ENCODE results near the gene KLHL15.
A peak's percentile ranks its signal among the peaks of the same experiment; 100 is the strongest.
"Not testable (repeated sequence)": the region's sequence is repeated elsewhere in the genome, so short reads cannot be mapped to it uniquely, and the experiment has no call there.

The KLHL15 gene

DNA sequence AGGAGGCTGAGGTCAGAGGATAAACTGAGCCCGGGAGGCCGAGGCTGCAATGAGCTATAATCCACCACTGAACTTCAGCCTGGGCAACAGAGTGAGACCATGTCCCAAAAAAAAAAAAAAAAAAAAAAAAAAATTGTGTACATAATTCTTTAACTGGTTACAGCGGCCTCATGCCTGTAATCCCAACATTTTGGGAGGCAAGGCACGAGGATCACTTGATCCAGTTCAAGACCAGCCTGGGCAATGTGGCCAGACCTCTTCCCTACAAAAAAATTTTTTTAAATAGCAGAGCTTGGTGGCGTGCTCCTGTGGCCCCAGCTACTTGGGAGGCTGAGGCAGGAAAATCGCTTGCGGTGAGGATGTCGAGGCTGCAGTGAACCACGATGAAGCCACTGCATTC lies 9.3 kb downstream of the KLHL15 start:
- DNase-seq: no peak

- peak in 2 of 56 donors; percentile 7 to 8 for DNase-seq
Observed at GRCh38 chrX:24014388-24015018, 12.5 kb downstream of the KLHL15 start.

GRCh38 chrX:24012266-24012665 lies 14.7 kb downstream of the KLHL15 start:
- no peak for DNase-seq

- DNase-seq: no peak
Observed at GRCh38 chrX:24005867-24006266, 21.1 kb downstream of the KLHL15 start.

- no peak for DNase-seq
Observed at GRCh38 chrX:24005028-24005427, 22.0 kb downstream of the KLHL15 start.

DNA sequence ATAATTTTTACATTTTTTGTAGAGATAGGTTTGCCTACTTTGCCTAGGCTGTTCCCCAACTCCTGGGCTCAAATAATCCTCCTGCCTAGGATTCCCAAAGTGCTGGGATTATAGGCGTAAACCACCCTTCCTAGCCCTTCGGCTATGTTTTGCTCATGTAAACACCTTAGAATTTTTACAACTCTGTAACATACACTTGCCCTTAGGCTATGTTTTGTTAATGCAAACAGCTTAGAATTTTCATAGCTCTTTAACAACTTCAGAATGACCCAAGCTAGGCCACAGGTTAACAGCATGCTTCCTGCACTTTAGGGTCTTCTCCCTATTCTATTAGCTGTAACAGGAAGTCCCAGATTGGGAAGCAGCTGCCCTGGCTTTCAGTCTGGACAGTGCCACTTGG lies 24.2 kb downstream of the KLHL15 start:
- no peak for DNase-seq

DNA sequence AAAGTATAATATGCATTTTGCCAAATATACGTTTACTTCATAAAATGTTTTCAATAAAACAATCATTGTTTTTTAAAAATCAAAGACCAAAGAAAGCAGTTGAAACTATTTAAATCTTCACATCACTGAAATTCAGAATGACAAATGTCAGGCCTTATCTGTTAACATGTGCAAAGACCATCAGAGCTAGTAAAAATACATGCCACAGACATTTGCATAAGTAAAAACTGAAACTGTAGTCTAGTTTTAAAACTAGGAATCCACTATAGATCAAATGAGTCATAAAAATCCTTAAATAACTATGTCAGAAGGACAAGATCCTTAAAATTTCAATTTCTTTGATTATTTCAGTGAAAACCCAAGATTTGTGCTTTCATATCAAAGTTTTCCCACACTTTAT lies 24.8 kb downstream of the KLHL15 start:
- DNase-seq: no peak

DNA sequence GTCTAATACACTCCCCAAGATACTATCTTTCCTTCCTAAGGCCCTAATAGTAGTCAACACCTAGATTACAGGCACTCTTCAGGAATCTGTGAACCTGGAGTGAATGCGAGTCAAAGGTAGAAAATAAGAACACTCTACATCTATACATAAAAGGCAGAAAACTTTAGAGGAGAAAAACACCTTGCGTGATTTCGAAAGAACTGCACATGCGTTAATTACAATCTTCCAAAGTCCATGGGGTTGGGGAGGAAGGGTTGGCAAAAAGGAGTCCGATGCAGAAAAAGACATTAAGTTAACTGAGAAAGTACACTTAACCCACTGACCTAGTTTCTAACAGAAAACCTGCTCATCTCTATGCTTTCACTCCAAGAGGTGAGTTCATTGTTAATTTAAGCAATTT lies 27.3 kb downstream of the KLHL15 start:
- no peak for DNase-seq

- no peak for DNase-seq
Observed at GRCh38 chrX:23993012-23993633, 33.9 kb downstream of the KLHL15 start.

DNA sequence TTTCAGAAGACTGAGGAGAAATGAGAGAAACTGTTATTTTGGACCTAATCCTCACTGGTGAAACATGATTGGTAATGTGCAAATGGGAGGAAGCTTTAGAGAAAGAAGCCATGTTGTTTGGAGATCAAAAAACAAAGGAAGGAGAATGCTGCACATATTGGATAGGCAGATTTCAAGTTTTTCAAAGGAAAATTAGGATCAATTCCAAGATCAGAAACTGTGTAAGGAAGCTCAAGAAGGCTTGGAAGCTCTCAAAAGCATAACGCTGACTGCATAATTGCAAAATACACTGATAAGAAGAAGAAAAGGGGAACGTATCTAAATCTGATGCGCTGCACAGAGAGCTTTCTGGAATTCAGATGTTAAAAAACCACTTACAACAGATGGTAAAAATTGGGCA lies 34.6 kb downstream of the KLHL15 start:
- no peak for DNase-seq

GRCh38 chrX:23990455-23990854 lies 36.5 kb downstream of the KLHL15 start:
- DNase-seq: no peak

GRCh38 chrX:23989689-23990088 lies 37.3 kb downstream of the KLHL15 start:
- no peak for DNase-seq

DNA sequence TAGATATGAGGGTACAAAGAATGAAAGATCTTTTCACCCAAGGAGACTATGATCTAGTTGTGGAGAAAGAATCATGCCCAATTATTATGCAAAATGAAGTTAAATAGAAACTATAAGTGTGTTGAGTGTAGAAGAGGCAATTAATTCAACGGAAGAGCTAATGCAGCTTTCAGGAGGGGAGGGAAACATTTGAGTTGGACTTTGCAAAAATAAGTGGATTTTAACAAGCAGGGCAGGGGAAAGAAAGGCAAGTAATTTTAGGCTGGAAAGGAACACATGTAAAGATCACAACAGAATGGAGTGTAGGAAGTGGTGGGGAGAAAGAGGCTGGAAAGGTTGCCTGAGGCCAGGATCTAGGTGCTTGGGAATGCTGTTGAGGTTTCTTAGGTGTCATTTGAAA lies 44.1 kb downstream of the KLHL15 start:
- no peak for DNase-seq

GRCh38 chrX:23981711-23982110 lies 45.3 kb downstream of the KLHL15 start:
- no peak for DNase-seq

- DNase-seq: no peak
Observed at GRCh38 chrX:23981222-23981621, 45.8 kb downstream of the KLHL15 start.

GRCh38 chrX:23980011-23980441 lies 47.0 kb downstream of the KLHL15 start:
- no peak for DNase-seq

GRCh38 chrX:23978491-23978890 lies 48.5 kb downstream of the KLHL15 start:
- DNase-seq: no peak

DNA sequence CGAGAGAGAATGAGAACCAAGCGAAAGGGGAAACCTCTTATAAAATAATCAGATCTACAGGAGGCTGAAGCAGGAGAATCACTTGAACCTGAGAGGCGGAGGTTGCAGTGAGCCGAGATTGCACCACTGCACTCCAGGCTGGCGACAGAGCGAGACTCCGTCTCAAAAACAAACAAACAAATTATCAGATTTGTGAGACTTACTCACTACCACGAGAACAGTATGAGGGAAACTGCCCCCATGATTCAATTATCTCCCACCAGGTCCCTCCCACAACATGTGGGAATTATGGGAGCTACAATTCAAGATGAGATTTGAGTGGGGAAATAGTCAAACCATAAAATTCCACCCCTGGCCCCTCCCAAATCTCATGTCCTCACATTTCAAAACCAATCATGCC lies 61.4 kb downstream of the KLHL15 start:
- DNase-seq: not testable (repeated sequence)

- DNase-seq: no peak
Observed at GRCh38 chrX:23964191-23964590, 62.8 kb downstream of the KLHL15 start.

DNA sequence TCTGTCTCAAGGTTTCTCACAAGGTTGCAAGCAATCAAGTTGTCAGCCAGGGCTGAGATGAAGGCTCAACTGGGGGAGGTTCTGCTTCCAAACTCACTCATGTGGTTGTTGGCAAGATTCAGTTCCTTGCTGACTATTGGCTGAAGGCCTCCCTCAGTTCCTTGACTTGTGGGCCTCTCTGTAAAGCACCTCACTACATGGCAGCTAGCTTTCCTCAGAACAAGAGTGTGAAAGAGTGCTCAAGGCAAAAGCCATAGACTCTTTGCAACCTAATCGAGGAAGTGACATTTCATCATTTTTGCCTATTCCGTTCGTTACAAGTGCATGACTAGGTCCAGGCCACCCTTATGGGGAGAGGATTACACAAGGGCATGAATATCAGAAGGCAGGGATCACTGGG lies 67.2 kb downstream of the KLHL15 start:
- no peak for DNase-seq

GRCh38 chrX:23954396-23954795 lies 72.6 kb downstream of the KLHL15 start:
- no peak for DNase-seq

DNA sequence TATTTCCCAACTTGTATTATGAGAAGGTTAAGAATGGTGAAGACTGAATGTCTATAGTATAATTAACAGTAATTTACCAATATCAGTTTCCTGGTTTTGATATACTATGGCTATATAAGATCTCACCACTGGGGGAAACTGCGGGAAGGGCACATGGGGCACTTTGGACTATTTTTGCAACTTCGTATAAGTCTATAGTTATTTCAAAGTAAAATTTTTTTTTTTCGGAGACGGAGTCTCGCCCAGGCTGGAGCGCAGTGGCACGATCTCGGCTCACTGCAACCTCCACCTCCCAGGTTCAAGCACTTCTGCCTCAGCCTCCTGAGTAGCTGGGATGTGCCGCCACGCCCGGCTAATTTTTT lies 73.1 kb downstream of the KLHL15 start:
- DNase-seq: no peak

All from amygdala (tissue), 56 donors.